Measurements from ENCODE around the gene TMEM109. TPM values are rescaled to one million over a fixed set of nuclear protein-coding genes. Genes with fewer than 3 reads are reported as not detected.

Gene TMEM109
- total and polyA plus RNA-seq, 8 donors, result 82.9 to 130 (median 92.7) TPM

GRCh38 chr11:60923800-60924109, 9.8 kb downstream of the TMEM109 start:
- Histone ChIP-seq H3K4me3 (peak overlapping the region in 1 of 2 donors; percentile 56), H3K4me1 (peaks cover 9 to 42% of the 10 kb centered on the region in 2 donors), H3K27me3 (peaks cover 9 to 48% of the 10 kb centered on the region in 2 donors), H3K9me3 (no peaks in the 10 kb centered on the region), H3K36me3 (peaks cover 0 to 41% of the 10 kb centered on the region in 2 donors), H3K27ac (no peak overlapping the region)
- intact Hi-C loops (cut with DNase I), result no loop called here
- TF ChIP-seq CTCF (IDR thresholded peaks at IDR 0.05), result no peak
- DNase-seq (peak in 1 of 4 donors; percentile 31), ATAC-seq (peak; percentile 9)

GRCh38 chr11:60924110-60924905, 10.3 kb downstream of the TMEM109 start, which contains the start of gene TMEM132A:
TMEM132A (plus strand) TSS chr11:60924460; CDS start chr11:60924634, 174 bp downstream.
- Histone ChIP-seq H3K27me3 (peaks cover 9 to 48% of the 10 kb centered on the region in 2 donors), H3K4me3 (peak within 1 kb of the TSS; percentile 56 to 69), H3K36me3 (peaks cover 0 to 41% of the 10 kb centered on the region in 2 donors), H3K9me3 (no peaks in the 10 kb centered on the region), H3K4me1 (peaks cover 9 to 36% of the 10 kb centered on the region in 2 donors), H3K27ac (no peak within 1 kb of the TSS)
- intact Hi-C loops (cut with DNase I), result no loop called here
- TF ChIP-seq CTCF (IDR thresholded peaks at IDR 0.05), result no peak
- ATAC-seq, result peak; percentile 93
- peak in 2 of 4 donors; percentile 74 for DNase-seq

- DNase-seq (peak in 1 of 4 donors; percentile 34), ATAC-seq (no peak)
- Histone ChIP-seq H3K4me3 (peak overlapping the region; percentile 56 to 69), H3K9me3 (no peaks in the 10 kb centered on the region), H3K4me1 (peaks cover 9 to 28% of the 10 kb centered on the region in 2 donors), H3K27me3 (peaks cover 9 to 54% of the 10 kb centered on the region in 2 donors), H3K36me3 (peaks cover 0 to 33% of the 10 kb centered on the region in 2 donors), H3K27ac (no peak overlapping the region)
- intact Hi-C loops (cut with DNase I), result no loop called here
- TF ChIP-seq CTCF (IDR thresholded peaks at IDR 0.05), result no peak
Measured at GRCh38 chr11:60924906-60925853, 11.2 kb downstream of the TMEM109 start.

GRCh38 chr11:60925868-60926267, 11.9 kb downstream of the TMEM109 start:
- H3K4me3 ChIP-seq, result no peak overlapping the region
- DNase-seq, result peak in 1 of 4 donors; percentile 27
- no peak for TF ChIP-seq CTCF (IDR thresholded peaks at IDR 0.05)
- H3K27ac ChIP-seq, result no peak overlapping the region
- H3K27me3 ChIP-seq, result peaks cover 9 to 59% of the 10 kb centered on the region in 2 donors
- peak; percentile 7 for ATAC-seq
- H3K36me3 ChIP-seq, result peaks cover 0 to 26% of the 10 kb centered on the region in 2 donors
- no peaks in the 10 kb centered on the region for H3K9me3 ChIP-seq
- intact Hi-C loops (cut with DNase I), result no loop called here
- H3K4me1 ChIP-seq, result peaks cover 9 to 26% of the 10 kb centered on the region in 2 donors

Data from left lung (tissue), 10 donors.